GM12892 (cell line): ENCODE measurements around the gene EPB41L3.

Source experiments
- POLR2A ChIP-seq: IDR thresholded peaks from 2 replicates; pipeline ENCODE4 v1.6.1; 2011; ENCODE audit warnings: low read depth, low read length, control low read depth
- POLR2AphosphoS5 ChIP-seq: IDR thresholded peaks from 2 replicates; pipeline ENCODE4 v1.6.1; 2011; ENCODE audit warnings: low read depth, low read length, control low read depth
- TAF1 ChIP-seq: IDR thresholded peaks from 2 replicates; pipeline ENCODE4 v1.6.1; 2011; ENCODE audit warnings: low read depth, mild to moderate bottlenecking, control low read depth, low read length, borderline replicate concordance

DNA sequence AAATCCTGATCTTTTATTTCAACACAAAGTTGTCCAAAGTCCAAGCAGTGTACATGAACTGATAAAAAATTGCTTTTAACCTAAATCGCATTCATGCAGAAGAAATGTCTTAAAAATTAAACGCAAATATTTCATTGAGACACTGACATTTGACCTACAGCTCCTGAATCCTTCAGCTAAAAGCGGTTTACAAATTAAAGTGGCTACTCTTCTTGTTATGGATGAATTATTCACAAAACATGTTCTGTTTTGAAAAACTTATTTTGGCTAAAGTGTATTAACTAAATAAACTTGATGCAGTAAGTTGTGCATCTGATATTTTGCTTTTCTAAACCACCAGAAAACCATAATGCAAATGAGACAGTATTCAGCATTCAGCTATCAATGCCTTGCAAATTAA, 2.2 kb downstream of the EPB41L3 start:
- TF ChIP-seq POLR2A = no peak
- no peak for TF ChIP-seq POLR2AphosphoS5
- TF ChIP-seq TAF1 = no peak
